ENCODE results near the gene SLC35F1. TPM values are rescaled to one million over a fixed set of nuclear protein-coding genes. Genes with fewer than 3 reads are reported as not detected.
A peak's percentile ranks its signal among the peaks of the same experiment; 100 is the strongest.

The SLC35F1 gene
- total and polyA plus RNA-seq, 8 donors = under 0.01 to 6.8 (median 0.38) TPM; not detected in 2

GRCh38 chr6:117986396-117986795 lies 79.3 kb downstream of the SLC35F1 start:
- no peaks in the 10 kb centered on the region for H3K36me3 ChIP-seq
- no peak overlapping the region for H3K4me3 ChIP-seq
- no peaks in the 10 kb centered on the region for H3K4me1 ChIP-seq
- intact Hi-C loops (cut with DNase I; ENCODE audit: low total_unique reads) = no loop called here
- no peaks in the 10 kb centered on the region for H3K9me3 ChIP-seq
- TF ChIP-seq, protein P1, sequence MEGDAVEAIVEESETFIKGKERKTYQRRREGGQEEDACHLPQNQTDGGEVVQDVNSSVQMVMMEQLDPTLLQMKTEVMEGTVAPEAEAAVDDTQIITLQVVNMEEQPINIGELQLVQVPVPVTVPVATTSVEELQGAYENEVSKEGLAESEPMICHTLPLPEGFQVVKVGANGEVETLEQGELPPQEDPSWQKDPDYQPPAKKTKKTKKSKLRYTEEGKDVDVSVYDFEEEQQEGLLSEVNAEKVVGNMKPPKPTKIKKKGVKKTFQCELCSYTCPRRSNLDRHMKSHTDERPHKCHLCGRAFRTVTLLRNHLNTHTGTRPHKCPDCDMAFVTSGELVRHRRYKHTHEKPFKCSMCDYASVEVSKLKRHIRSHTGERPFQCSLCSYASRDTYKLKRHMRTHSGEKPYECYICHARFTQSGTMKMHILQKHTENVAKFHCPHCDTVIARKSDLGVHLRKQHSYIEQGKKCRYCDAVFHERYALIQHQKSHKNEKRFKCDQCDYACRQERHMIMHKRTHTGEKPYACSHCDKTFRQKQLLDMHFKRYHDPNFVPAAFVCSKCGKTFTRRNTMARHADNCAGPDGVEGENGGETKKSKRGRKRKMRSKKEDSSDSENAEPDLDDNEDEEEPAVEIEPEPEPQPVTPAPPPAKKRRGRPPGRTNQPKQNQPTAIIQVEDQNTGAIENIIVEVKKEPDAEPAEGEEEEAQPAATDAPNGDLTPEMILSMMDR (IDR thresholded peaks at IDR 0.05) = no peak
- TF ChIP-seq POLR2AphosphoS5 (IDR thresholded peaks at IDR 0.05) (no peak), POLR2A (IDR thresholded peaks at IDR 0.05) (no peak), EP300 (IDR thresholded peaks at IDR 0.05) (no peak)
- no peaks in the 10 kb centered on the region for H3K27me3 ChIP-seq
- WGBS, 5 donors = 63 to 73% (median 69%) methylated on average over 4 of the region's 4 CpGs
- H3K27ac ChIP-seq = no peak overlapping the region
- DNase-seq = no peak

GRCh38 chr6:117989086-117989485 lies 82.0 kb downstream of the SLC35F1 start:
- H3K4me3 ChIP-seq = no peak overlapping the region
- no peaks in the 10 kb centered on the region for H3K36me3 ChIP-seq
- no peaks in the 10 kb centered on the region for H3K4me1 ChIP-seq
- no peaks in the 10 kb centered on the region for H3K27me3 ChIP-seq
- TF ChIP-seq EP300 (IDR thresholded peaks at IDR 0.05) (no peak), POLR2AphosphoS5 (IDR thresholded peaks at IDR 0.05) (no peak), POLR2A (IDR thresholded peaks at IDR 0.05) (no peak)
- TF ChIP-seq, protein P1 (IDR thresholded peaks at IDR 0.05) = no peak
- 66 to 78% (median 72%) methylated on average over 3 of the region's 3 CpGs for WGBS, 5 donors
- no peak overlapping the region for H3K27ac ChIP-seq
- no peaks in the 10 kb centered on the region for H3K9me3 ChIP-seq
- peak in 1 of 2 donors; percentile 9 for DNase-seq
- intact Hi-C loops (cut with DNase I; ENCODE audit: low total_unique reads) = no loop called here

DNA sequence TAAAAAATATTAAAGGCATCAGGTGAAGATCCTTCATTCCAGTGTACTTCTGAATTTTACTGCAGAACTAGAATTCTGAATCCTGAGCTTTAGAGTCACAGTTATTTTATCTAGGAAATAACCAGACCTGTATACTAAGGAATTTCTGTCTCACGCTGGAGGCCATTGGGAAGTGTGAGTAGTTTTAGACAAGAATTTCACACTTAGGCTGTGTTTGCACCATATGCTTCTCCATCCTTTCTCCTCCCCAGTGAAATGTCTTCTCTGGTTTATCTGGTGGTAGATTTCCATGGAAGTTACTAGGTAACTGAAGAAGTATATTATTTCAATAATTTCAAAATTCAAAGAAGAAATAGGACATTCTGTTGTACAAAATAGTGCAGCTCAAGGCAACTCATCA lies 83.1 kb downstream of the SLC35F1 start:
- no peak for DNase-seq
- intact Hi-C loops (cut with DNase I; ENCODE audit: low total_unique reads) = no loop called here
- no peaks in the 10 kb centered on the region for H3K4me1 ChIP-seq
- 50 to 68% (median 65%) methylated on average over 1 of the region's 1 CpG for whole genome bisulfite sequencing, 5 donors
- no peak for TF ChIP-seq EP300 (IDR thresholded peaks at IDR 0.05)
- no peak for TF ChIP-seq POLR2A (IDR thresholded peaks at IDR 0.05)
- no peak for TF ChIP-seq POLR2AphosphoS5 (IDR thresholded peaks at IDR 0.05)
- TF ChIP-seq, protein P1 (IDR thresholded peaks at IDR 0.05) = no peak
- no peak overlapping the region for H3K4me3 ChIP-seq
- no peaks in the 10 kb centered on the region for H3K9me3 ChIP-seq
- no peaks in the 10 kb centered on the region for H3K36me3 ChIP-seq
- no peaks in the 10 kb centered on the region for H3K27me3 ChIP-seq
- no peak overlapping the region for H3K27ac ChIP-seq

DNA sequence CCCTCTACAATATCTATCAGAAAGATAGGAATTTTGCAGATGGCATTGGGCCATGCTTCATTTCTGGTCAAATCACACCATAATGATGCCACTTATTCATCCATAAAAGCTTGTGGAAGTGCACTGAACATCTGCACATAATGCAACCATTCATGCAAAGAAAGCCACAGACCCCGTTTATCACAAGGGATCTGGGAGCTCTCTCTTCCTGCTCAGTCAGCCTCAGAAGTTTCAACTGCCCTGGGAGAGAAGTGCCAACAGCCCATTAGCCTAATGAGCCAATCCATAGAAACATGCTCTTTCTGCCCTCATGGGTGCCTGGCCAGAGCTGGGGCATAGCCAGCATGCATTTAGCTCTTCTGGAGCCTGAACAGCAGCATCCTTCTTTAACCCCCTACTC lies 85.8 kb downstream of the SLC35F1 start:
- no peaks in the 10 kb centered on the region for H3K36me3 ChIP-seq
- H3K4me3 ChIP-seq = no peak overlapping the region
- TF ChIP-seq POLR2AphosphoS5 (IDR thresholded peaks at IDR 0.05) (no peak), POLR2A (IDR thresholded peaks at IDR 0.05) (no peak)
- TF ChIP-seq, protein P1 (IDR thresholded peaks at IDR 0.05) = no peak
- no peaks in the 10 kb centered on the region for H3K4me1 ChIP-seq
- H3K27me3 ChIP-seq = no peaks in the 10 kb centered on the region
- H3K27ac ChIP-seq = no peak overlapping the region
- H3K9me3 ChIP-seq = no peaks in the 10 kb centered on the region
- intact Hi-C loops (cut with DNase I; ENCODE audit: low total_unique reads) = no loop called here
- WGBS, 5 donors = 55 to 63% (median 56%) methylated on average over 1 of the region's 1 CpG
- DNase-seq = peak in 1 of 2 donors; percentile 68
